SK-N-SH (cell line): ENCODE results near the gene KIRREL1.

Source experiments
- CTCF ChIP-seq: fragments of 200-600 bp; sonication (generic); IDR thresholded peaks from 2 replicates; pipeline ENCODE4 v1.6.1; 2017; ENCODE audit warnings: antibody characterized with exemption, mild to moderate bottlenecking, moderate library complexity
- GABPA ChIP-seq: IDR thresholded peaks from 2 replicates; pipeline ENCODE4 v1.4.0; 2012; ENCODE audit warnings: low read depth, mild to moderate bottlenecking
- SMC3 ChIP-seq: IDR thresholded peaks from 2 replicates; pipeline ENCODE4 v1.6.1; 2012; ENCODE audit warnings: low read depth, low read length, improper control_type of control experiment
- TAF1 ChIP-seq: IDR thresholded peaks from 2 replicates; pipeline ENCODE4 v1.6.1; 2012; ENCODE audit warnings: low read depth, mild to moderate bottlenecking, low read length, moderate library complexity, borderline replicate concordance

- TF ChIP-seq TAF1 (no peak), SMC3 (no peak), CTCF (no peak), GABPA (no peak)
These were observed 104.8 kb downstream of the KIRREL1 start for GRCh38 chr1:158098256-158098655.
